OCI-LY1 (cell line): ENCODE data around the gene MAP1A.

ENCODE experiments used
- EZH2 ChIP-seq: fragments of 200-600 bp; sonication (generic), shearing (Covaris generic); IDR thresholded peaks from 2 replicates; pipeline ENCODE4 v1.8.0; 2017; ENCODE audit warnings: borderline replicate concordance, mixed run types, mild to moderate bottlenecking, antibody characterized with exemption, low read length, moderate library complexity, mixed read lengths
- TF ChIP-seq, protein P1 (sequence below): fragments of 200-600 bp; sonication (generic), shearing (Covaris generic); IDR thresholded peaks from 2 replicates; pipeline ENCODE4 v1.5.1; 2017; ENCODE audit warnings: mild to moderate bottlenecking, antibody characterized with exemption, low read length, moderate library complexity, mixed read lengths

DNA sequence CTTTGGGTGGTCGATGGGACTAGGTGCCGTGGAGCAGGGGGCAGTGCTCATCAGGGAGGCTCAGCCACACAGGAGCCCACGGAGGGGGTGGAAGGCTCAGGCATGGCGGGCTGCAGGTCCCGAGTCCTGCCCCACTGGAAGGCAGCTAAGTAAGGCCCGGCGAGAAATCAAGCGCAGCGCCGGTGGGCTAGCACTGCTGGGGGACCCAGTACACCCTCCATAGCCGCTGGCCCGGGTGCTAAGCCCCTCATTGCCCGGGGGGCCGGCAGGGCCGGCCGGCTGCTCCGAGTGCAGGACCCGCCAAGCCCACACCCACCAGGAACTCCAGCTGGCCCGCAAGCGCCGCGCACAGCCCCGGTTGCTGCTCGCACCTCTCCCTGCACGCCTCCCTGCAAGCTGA, 43.5 kb upstream of the MAP1A start:
- TF ChIP-seq EZH2, result no peak
- TF ChIP-seq, protein P1, sequence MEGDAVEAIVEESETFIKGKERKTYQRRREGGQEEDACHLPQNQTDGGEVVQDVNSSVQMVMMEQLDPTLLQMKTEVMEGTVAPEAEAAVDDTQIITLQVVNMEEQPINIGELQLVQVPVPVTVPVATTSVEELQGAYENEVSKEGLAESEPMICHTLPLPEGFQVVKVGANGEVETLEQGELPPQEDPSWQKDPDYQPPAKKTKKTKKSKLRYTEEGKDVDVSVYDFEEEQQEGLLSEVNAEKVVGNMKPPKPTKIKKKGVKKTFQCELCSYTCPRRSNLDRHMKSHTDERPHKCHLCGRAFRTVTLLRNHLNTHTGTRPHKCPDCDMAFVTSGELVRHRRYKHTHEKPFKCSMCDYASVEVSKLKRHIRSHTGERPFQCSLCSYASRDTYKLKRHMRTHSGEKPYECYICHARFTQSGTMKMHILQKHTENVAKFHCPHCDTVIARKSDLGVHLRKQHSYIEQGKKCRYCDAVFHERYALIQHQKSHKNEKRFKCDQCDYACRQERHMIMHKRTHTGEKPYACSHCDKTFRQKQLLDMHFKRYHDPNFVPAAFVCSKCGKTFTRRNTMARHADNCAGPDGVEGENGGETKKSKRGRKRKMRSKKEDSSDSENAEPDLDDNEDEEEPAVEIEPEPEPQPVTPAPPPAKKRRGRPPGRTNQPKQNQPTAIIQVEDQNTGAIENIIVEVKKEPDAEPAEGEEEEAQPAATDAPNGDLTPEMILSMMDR, result no peak
